Tibial nerve (tissue), 3 donors: ENCODE data around the gene MYCN.

ENCODE experiments used
- CTCF ChIP-seq, 5 experiments: fragments of 200-600 bp in 3 of 5; fragments of 450-650 bp in 2 of 5; sonication (generic) in 3 of 5; IDR thresholded peaks; one replicate each; pipeline ENCODE4 v1.5.1; 2016 to 2019; ENCODE audit warnings: antibody characterized with exemption in 5 of 5, mild to moderate bottlenecking in 3 of 5, moderate library complexity in 2 of 5
- POLR2A ChIP-seq, 2 donors: fragments of 450-650 bp; IDR thresholded peaks; one replicate each; pipeline ENCODE4 v1.6.1; 2017; ENCODE audit warnings: antibody characterized with exemption in 2 of 2, mild to moderate bottlenecking in 2 of 2, moderate library complexity in 2 of 2

- TF ChIP-seq CTCF (IDR thresholded peaks at IDR 0.05), result no peak
- TF ChIP-seq POLR2A (IDR thresholded peaks at IDR 0.05), result no peak
These were observed 9.2 kb downstream of the MYCN start for GRCh38 chr2:15949551-15949950.
